SU-DHL-6 (cell line): ENCODE measurements around the gene BOLA2B.
"Not testable (repeated sequence)": the region's sequence is repeated elsewhere in the genome, so short reads cannot be mapped to it uniquely, and the experiment has no call there.

Experiments used
- H2AFZ ChIP-seq: fragments of 200-600 bp; sonication (generic); 2 replicates; pipeline ENCODE4 v1.6.1; 2014; ENCODE audit warnings: low read depth, mild to moderate bottlenecking, moderate library complexity, mixed read lengths, antibody characterized with exemption, low read length; ENCODE audit not compliant: severe bottlenecking
- H3F3A ChIP-seq: fragments of 200-600 bp; shearing (Covaris generic); 2 replicates; pipeline ENCODE4 v1.6.0; 2016; ENCODE audit warnings: antibody characterized with exemption, mild to moderate bottlenecking; ENCODE audit not compliant: insufficient read depth
- H3K27ac ChIP-seq: fragments of 200-600 bp; sonication (generic); 2 replicates; pipeline ENCODE4 v1.5.1; 2016; ENCODE audit warnings: low read depth, mild to moderate bottlenecking, low read length, moderate library complexity, mixed read lengths
- H3K27me3 ChIP-seq: fragments of 200-600 bp; sonication (generic), shearing (Covaris generic); 2 replicates; pipeline ENCODE4 v1.6.0; 2014; ENCODE audit warnings: mild to moderate bottlenecking, low read length
- H3K36me3 ChIP-seq: fragments of 200-600 bp; sonication (generic); 2 replicates; pipeline ENCODE4 v1.6.1; 2014; ENCODE audit warnings: mild to moderate bottlenecking, low read length, mixed read lengths
- H3K4me2 ChIP-seq: fragments of 300-600, 200-600 bp; shearing (Covaris generic), sonication (generic); 2 replicates; pipeline ENCODE4 v1.6.0; 2014; ENCODE audit warnings: low read length, low read depth, mild to moderate bottlenecking; ENCODE audit not compliant: poor library complexity, severe bottlenecking
- H3K4me3 ChIP-seq: fragments of 200-600 bp; sonication (generic); 2 replicates; pipeline ENCODE4 v1.5.1; 2014; ENCODE audit warnings: antibody characterized with exemption, low read length, mild to moderate bottlenecking, mixed read lengths; ENCODE audit not compliant: insufficient read depth, poor library complexity, severe bottlenecking
- H3K79me2 ChIP-seq: fragments of 200-600 bp; sonication (generic); 2 replicates; pipeline ENCODE4 v1.6.1; 2014; ENCODE audit warnings: mild to moderate bottlenecking, low read length, moderate library complexity; ENCODE audit not compliant: insufficient read depth
- H3K9ac ChIP-seq: fragments of 200-600 bp; sonication (generic); 2 replicates; pipeline ENCODE4 v1.7.0; 2014; ENCODE audit warnings: mild to moderate bottlenecking, low read length
- H3K9me2 ChIP-seq: fragments of 200-600 bp; sonication (generic); replicated peaks from 2 replicates; pipeline ENCODE4 v1.6.1; 2014; ENCODE audit warnings: low read length; ENCODE audit not compliant: insufficient read depth
- H3K9me3 ChIP-seq: fragments of 200-600 bp; sonication (generic); 2 replicates; pipeline ENCODE4 v1.6.1; 2014; ENCODE audit warnings: low read length, mixed read lengths; ENCODE audit not compliant: insufficient read depth
- H4K20me1 ChIP-seq: fragments of 200-600 bp; sonication (generic); 2 replicates; pipeline ENCODE4 v1.6.1; 2014; ENCODE audit warnings: low read depth, mild to moderate bottlenecking, antibody characterized with exemption, low read length, moderate library complexity, mixed read lengths

Gene BOLA2B

DNA sequence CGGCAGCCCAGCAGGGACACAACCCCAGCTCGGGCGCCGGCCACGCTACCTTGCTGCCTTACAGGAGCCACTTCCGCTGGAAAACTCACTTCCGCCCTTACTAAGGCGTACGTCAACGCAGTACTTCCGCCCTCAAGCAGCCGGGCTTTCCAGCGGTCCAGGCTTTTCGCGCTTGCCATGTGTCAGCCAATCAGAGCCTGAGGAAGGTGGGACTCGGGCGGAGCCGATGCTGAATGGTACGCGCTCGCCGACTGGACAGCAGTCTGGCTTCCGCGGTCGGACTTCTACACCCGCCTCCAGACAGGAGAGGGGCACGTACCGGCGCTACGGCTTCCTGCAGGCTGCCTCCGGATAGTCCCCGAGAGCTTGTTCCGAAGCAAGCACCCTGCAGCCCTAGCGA, at the start of gene BOLA2B, which contains the start of gene SLX1A:
BOLA2B (minus strand) TSS at position 52 of the 400 bp plus-strand sequence. CDS start 71 bp downstream, outside the sequence.
SLX1A (plus strand) TSS at position 261 of the 400 bp plus-strand sequence. CDS start 210 bp downstream, outside the sequence.
- not testable (repeated sequence) for H3K27me3 ChIP-seq, H3K9me2 ChIP-seq, H2AFZ ChIP-seq, H3K79me2 ChIP-seq, H4K20me1 ChIP-seq, H3K27ac ChIP-seq, H3K36me3 ChIP-seq, H3F3A ChIP-seq, H3K9me3 ChIP-seq, H3K4me3 ChIP-seq, H3K9ac ChIP-seq
- peak within 1 kb of the TSS; percentile 33 for H3K4me2 ChIP-seq

DNA sequence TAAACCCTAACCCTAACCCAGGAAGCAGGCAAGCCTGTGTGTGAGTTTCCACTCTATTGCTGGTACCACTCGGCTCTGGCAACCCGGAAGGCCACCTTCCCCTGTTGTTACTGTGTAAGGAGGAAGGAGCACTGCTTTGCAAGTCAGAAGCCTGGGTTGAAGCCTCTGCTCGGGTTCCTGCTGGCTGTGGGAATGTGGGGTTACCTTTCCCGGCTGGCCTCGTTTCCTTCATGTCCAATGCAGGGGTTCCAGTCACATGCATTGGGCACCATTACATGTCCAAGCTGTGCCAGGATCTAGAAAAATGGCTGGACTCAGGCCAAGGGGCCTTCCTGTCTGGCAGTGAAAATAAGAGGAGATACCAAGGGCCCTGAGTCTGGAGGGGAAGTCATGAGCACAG, 23.6 kb upstream of the BOLA2B start:
- H3K36me3 ChIP-seq, H3K4me3 ChIP-seq, H3F3A ChIP-seq, H3K27me3 ChIP-seq, H2AFZ ChIP-seq, H3K9ac ChIP-seq, H3K4me2 ChIP-seq, H3K79me2 ChIP-seq, H3K9me2 ChIP-seq, H3K9me3 ChIP-seq, H4K20me1 ChIP-seq: not testable (repeated sequence)
- H3K27ac ChIP-seq, result peak overlapping the region; percentile 65

DNA sequence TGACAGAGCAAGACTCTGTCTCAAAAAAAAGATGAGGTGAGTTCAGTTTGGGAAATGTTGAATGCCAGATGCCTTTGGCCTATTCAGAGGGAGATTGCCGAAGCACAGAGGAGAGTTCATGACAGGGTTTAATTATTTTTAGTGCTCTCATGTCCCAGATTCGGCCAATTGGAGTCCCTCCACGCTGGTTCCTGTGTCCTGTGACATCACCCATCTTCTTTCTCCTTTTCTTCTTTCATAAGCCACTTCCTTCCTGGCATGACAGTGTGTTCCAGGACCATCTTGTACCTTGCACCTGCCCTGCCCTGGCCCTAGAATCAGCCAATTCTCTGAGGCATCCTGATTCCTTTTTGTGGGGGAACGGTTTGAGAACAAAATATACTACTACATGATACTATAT, 17.9 kb upstream of the BOLA2B start:
- H3K9me2 ChIP-seq, H3F3A ChIP-seq: not testable (repeated sequence)

DNA sequence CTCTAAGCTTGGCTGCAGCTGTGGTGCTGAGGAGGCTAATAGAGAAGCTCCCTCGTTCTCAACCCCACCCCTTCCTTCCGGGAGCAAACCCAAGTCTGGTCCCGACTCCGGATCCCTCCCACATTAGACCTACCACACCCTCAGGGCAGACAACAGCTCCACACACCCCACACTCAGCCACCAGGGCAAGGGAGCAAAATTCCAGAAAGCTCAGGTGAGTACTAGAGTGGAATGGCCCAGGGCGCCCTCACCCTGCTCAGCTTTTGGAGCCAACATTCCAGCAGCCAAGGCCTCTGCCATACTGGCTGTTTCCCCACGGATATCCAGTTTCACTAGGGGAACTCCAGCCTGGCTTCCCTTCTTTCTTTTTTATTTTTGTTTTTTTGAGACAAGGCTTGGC, 15.6 kb upstream of the BOLA2B start:
- H3K4me3 ChIP-seq, H3K4me2 ChIP-seq, H3K27ac ChIP-seq, H3K9me3 ChIP-seq, H2AFZ ChIP-seq, H3K9me2 ChIP-seq, H4K20me1 ChIP-seq, H3K27me3 ChIP-seq, H3K9ac ChIP-seq, H3K36me3 ChIP-seq, H3K79me2 ChIP-seq, H3F3A ChIP-seq: not testable (repeated sequence)

More for the DNA sequence above, 17.9 kb upstream of the BOLA2B start:
- not testable (repeated sequence) for H2AFZ ChIP-seq, H3K4me2 ChIP-seq, H3K36me3 ChIP-seq, H3K4me3 ChIP-seq, H3K27ac ChIP-seq, H3K9me3 ChIP-seq, H3K79me2 ChIP-seq, H3K9ac ChIP-seq, H3K27me3 ChIP-seq, H4K20me1 ChIP-seq

DNA sequence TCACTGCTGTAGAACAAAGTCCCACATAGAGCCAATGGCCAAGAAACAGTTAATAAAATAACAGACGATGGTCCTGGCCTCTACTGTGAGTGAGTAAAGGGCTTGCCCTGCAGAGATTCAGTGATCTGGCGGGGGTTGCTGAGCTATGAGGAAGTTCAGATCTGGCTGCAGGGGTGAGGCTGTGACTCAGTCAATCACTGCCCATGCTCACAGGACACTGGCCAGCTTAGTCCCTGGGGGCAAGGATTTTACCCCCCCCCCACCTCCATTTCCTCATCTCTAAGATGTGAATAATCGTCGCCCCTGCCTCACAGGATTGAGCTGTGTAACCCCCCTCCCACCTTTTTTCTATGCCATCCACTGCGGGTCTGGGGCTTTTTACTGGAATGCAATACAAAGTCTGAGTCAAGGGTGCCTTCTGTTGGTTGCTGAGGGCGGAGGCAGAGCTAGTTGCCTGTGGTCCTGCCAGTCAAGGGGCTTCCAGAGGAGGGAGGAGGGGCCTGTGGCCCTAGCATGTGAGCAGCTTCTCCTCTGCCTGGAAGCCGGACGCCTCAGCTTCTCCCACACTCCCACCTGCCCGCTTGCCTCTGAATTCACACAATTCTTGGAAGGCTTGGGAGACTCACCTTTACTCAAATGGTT, 13.7 kb upstream of the BOLA2B start:
- H3K9me3 ChIP-seq, H3K36me3 ChIP-seq: not testable (repeated sequence)

DNA sequence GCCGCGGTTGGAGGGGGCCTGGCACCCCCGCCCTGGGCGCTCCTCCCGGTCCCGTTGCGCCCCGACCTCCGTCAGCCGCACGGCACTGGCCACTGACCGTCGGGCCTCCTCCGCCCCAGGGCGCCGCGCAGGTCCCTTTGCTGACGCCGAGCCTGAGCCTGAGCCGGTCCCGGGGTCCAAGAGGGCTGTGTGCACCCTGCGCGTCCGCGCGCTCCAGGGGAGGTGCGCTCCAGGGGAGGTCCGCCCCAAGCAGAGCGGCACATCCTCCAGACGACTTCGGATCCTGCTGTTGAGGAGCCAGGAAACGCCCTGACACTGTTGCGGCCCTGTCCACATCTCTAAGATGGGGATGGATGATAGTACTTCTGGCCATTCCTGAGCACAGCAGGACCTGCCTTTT, 12.8 kb upstream of the BOLA2B start:
- not testable (repeated sequence) for H3K4me2 ChIP-seq, H3F3A ChIP-seq

More for the DNA sequence above, 13.7 kb upstream of the BOLA2B start:
- H3K4me3 ChIP-seq, H3K79me2 ChIP-seq, H3K4me2 ChIP-seq, H3K9ac ChIP-seq, H3F3A ChIP-seq, H2AFZ ChIP-seq, H4K20me1 ChIP-seq, H3K9me2 ChIP-seq, H3K27me3 ChIP-seq, H3K27ac ChIP-seq: not testable (repeated sequence)

DNA sequence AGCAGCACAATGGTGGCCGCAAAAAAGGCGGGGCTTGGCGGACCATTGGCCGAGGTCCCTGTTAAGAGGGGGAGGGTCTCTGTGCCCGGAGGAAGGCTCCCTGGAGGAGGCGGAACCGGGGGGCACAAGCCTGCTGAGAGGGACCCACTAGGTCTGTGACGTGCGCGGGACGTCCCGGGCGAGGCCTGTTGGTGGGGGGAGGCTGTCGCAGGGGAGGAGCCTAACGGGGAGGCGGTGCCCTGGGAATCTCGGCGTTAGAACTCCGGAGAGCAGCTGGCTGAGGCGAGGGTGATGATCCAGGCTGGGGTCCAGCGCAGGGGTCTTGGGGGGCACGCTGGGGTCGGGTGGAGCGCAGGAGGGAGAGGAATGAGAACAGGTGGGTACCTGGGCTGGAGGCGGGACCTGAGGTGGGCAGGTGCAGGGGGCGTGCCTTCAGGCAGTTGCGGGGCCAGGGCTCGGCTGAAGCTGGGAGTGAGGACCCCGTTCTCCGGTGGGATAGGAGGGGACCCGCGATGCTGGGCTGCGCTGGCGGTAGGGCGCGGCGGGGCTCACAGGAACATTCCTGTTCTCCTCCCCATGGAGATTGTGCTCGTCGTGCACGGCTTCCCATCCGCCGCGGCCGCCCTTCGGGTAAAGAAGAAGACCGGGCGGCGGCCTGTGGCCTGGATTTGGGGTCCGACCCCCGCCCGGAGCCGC, 12.2 kb upstream of the BOLA2B start:
- not testable (repeated sequence) for H2AFZ ChIP-seq, H3K79me2 ChIP-seq, H3K36me3 ChIP-seq, H3F3A ChIP-seq, H3K9me2 ChIP-seq, H3K27ac ChIP-seq, H3K9me3 ChIP-seq, H4K20me1 ChIP-seq, H3K27me3 ChIP-seq, H3K4me3 ChIP-seq, H3K9ac ChIP-seq, H3K4me2 ChIP-seq

More for the DNA sequence above, 12.8 kb upstream of the BOLA2B start:
- H3K9me2 ChIP-seq, H2AFZ ChIP-seq, H3K27ac ChIP-seq, H3K9ac ChIP-seq, H3K27me3 ChIP-seq, H4K20me1 ChIP-seq, H3K4me3 ChIP-seq, H3K36me3 ChIP-seq, H3K9me3 ChIP-seq, H3K79me2 ChIP-seq: not testable (repeated sequence)

DNA sequence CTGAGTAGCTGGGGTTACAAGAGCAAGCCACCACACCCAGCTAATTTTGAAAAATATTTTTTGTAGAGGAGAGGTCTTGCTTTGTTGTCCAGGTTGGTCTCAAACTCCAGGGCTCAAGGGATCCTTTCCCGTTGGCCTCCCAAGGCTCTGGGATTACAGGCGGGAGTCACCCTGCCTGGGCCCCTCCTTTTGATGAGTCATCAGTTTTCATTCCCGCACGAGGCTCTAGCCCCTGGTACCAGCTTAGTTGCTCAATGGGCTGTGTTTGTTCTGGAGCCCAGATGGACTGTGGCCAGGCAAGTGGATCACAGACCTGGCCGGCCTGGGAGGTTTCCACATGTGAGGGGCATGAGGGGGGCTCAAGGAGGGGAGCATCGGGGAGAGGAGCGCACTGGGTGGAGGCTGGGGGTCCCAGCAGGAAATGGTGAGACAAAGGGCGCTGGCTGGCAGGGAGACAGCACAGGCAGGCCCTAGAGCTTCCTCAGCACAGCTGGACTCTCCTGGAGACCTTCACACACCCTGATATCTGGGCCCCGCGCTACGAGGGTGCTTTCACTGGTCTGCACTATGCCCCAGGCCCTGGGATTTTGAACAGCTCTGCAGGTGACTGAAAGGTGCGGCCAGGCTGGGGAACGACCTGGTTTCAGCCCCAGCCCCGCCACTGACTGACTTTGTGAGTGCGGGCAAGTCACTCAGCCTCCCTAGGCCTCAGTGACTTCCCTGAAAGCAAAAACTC, 6.3 kb upstream of the BOLA2B start:
- not testable (repeated sequence) for H3F3A ChIP-seq, H3K4me2 ChIP-seq, H4K20me1 ChIP-seq, H2AFZ ChIP-seq, H3K79me2 ChIP-seq, H3K27ac ChIP-seq, H3K9ac ChIP-seq, H3K9me3 ChIP-seq, H3K9me2 ChIP-seq, H3K36me3 ChIP-seq, H3K27me3 ChIP-seq, H3K4me3 ChIP-seq
